ENCODE results near the gene NFYA.
"Not testable (repeated sequence)": the region's sequence is repeated elsewhere in the genome, so short reads cannot be mapped to it uniquely, and the experiment has no call there.

The NFYA gene

GRCh38 chr6:41073968-41074691 is 1.4 kb downstream of the NFYA start:
- DNase-seq: no peak

GRCh38 chr6:41074692-41075436 is 2.1 kb downstream of the NFYA start:
- DNase-seq: no peak

GRCh38 chr6:41075651-41076626 is 3.2 kb downstream of the NFYA start:
- no peak for DNase-seq

- DNase-seq: no peak
These were observed 4.8 kb downstream of the NFYA start for GRCh38 chr6:41077536-41077935.

GRCh38 chr6:41078101-41078500 is 5.3 kb downstream of the NFYA start:
- no peak for DNase-seq

- no peak for DNase-seq
These were observed 6.3 kb downstream of the NFYA start for GRCh38 chr6:41079080-41079479.

- no peak for DNase-seq
These were observed 7.8 kb downstream of the NFYA start for GRCh38 chr6:41080621-41081020.

GRCh38 chr6:41083072-41083471 is 10.3 kb downstream of the NFYA start:
- DNase-seq: no peak

GRCh38 chr6:41085182-41085581 is 12.4 kb downstream of the NFYA start:
- no peak for DNase-seq

GRCh38 chr6:41088451-41088850 is 15.7 kb downstream of the NFYA start:
- DNase-seq: no peak

- no peak for DNase-seq
These were observed 18.3 kb downstream of the NFYA start for GRCh38 chr6:41090841-41091761.

- DNase-seq: no peak
These were observed 19.8 kb downstream of the NFYA start for GRCh38 chr6:41092421-41093140.

GRCh38 chr6:41093729-41094128 is 21.0 kb downstream of the NFYA start:
- no peak for DNase-seq

- no peak for DNase-seq
These were observed 24.8 kb downstream of the NFYA start for GRCh38 chr6:41097467-41098090.

GRCh38 chr6:41098366-41098765 is 25.6 kb downstream of the NFYA start:
- DNase-seq: no peak

- peak in 1 of 2 donors; percentile 20 for DNase-seq
These were observed 28.1 kb downstream of the NFYA start for GRCh38 chr6:41100871-41101287.

GRCh38 chr6:41103847-41104246 is 31.1 kb downstream of the NFYA start:
- DNase-seq: no peak

- no peak for DNase-seq
These were observed 38.2 kb downstream of the NFYA start for GRCh38 chr6:41111017-41111416.

GRCh38 chr6:41115027-41115426 is 42.3 kb downstream of the NFYA start:
- not testable (repeated sequence) for DNase-seq

GRCh38 chr6:41119508-41119907 is 46.7 kb downstream of the NFYA start:
- no peak for DNase-seq

GRCh38 chr6:41120058-41120457 is 47.3 kb downstream of the NFYA start:
- no peak for DNase-seq

Measured in stimulated activated CD4-positive, alpha-beta T cell treated with anti-CD3 and anti-CD28 coated beads, Interleukin-2, amount 100 ng/mL, for 24 hours (primary cell).